GM10248 (cell line): ENCODE results near the gene SLC17A7.
A peak's percentile ranks its signal among the peaks of the same experiment; 100 is the strongest.

Experiments used
- CTCF ChIA-PET: fragments of 300-600 bp; sonication (Branson Sonifier 250); formaldehyde crosslinking; extraction: SDS; loops from one replicate; lab custom pipeline; 2021; ENCODE audit warnings: antibody characterized with exemption; lab: Yijun Ruan, JAX
- POLR2A ChIA-PET: fragments of 350-650 bp; sonication (Branson Sonifier 250); formaldehyde crosslinking; extraction: SDS; loops from one replicate; lab custom pipeline; 2020; ENCODE audit warnings: antibody characterized with exemption; lab: Yijun Ruan, JAX
- DNase-seq: peaks from one replicate; pipeline ENCODE4 v3.0.0; 2012; ENCODE audit errors: extremely low spot score
- TF ChIP-seq, protein P1 (sequence below): IDR thresholded peaks from 2 replicates; pipeline ENCODE4 v1.5.1; 2012; ENCODE audit warnings: mild to moderate bottlenecking, low read depth; ENCODE audit errors: extremely low read depth, missing control alignments, control extremely low read depth

SLC17A7 gene

DNA sequence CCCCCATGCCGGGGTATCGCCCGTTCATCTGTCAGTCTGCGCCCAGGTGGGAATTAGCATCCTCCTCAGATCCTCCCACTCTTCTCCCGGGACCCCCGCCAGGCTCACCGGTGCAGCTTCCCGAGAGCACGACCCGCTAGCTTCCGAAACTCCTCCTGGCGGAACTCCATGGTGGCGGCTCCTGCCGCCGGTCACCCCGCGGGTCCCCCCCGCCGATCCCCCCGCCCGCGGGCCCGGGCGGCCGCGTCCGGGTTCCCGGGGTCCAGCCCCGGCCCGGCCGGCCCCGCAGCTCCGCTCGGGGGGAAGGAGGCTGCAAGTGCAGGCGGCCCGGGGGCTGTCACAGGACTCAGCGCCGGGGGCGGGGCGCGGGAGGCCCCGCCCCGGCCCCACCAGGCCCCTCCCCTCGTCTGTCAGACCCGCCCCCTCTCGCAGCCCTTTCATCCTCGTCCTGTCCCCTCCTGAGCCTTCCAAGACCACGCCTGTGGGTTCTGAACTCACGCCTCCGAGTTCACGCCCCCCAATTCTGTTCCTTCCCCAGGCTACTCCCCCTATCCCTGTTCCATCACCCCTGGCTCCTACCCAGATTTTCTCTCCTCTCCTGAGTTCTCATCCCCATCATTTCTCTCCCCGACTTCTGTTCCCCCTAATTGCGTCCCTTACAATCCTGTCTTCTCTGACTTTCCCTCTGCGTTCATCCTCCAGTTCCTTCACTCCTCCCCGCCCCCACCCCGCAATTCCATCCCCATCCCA, at the start of gene SLC17A7:
TSS of gene SLC17A7 (minus strand) at position 318 of the 750 bp plus-strand sequence. CDS start at position 170, 148 bp downstream.
- TF ChIP-seq, protein P1, sequence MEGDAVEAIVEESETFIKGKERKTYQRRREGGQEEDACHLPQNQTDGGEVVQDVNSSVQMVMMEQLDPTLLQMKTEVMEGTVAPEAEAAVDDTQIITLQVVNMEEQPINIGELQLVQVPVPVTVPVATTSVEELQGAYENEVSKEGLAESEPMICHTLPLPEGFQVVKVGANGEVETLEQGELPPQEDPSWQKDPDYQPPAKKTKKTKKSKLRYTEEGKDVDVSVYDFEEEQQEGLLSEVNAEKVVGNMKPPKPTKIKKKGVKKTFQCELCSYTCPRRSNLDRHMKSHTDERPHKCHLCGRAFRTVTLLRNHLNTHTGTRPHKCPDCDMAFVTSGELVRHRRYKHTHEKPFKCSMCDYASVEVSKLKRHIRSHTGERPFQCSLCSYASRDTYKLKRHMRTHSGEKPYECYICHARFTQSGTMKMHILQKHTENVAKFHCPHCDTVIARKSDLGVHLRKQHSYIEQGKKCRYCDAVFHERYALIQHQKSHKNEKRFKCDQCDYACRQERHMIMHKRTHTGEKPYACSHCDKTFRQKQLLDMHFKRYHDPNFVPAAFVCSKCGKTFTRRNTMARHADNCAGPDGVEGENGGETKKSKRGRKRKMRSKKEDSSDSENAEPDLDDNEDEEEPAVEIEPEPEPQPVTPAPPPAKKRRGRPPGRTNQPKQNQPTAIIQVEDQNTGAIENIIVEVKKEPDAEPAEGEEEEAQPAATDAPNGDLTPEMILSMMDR = no peak
- peak; percentile 72 for DNase-seq
- POLR2A ChIA-PET = no interaction called here
- CTCF ChIA-PET = interaction anchor here (1.1 to 3.6 kb wide), 4 partner anchors 12 to 51 kb away, joined by 5 to 23 read pairs (median 6); partner anchors contain the start of gene ALDH16A1

DNA sequence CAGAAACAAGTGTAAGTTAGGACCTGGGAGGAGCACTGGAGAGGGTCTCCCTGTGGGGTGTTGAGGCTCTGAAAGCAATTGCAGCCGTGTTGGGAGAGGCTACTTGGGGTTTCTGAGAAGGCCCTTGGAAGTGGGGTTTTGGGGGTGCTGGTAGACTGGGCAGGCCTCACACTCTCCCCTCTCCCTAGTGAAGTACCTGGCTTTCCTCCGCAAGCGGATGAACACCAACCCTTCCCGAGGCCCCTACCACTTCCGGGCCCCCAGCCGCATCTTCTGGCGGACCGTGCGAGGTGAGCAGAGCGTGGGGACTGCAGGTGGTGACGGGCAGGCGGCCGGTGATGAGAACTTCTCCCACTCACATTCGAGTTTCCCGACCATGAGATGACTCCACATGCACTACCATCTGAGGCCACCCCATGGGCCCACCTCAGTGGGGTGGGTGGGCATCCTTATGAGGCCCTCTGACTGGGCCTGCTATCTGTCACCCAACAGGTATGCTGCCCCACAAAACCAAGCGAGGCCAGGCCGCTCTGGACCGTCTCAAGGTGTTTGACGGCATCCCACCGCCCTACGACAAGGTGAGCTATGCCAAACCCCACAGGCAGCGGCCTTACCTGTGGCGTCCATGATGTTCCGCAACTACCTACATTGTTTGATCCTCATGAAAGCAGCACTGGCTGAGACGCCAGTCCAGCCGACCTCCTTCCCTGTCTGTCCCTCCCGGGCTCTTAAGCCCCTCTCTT, 49.1 kb upstream of the SLC17A7 start:
- DNase-seq = no peak
- TF ChIP-seq, protein P1 = no peak
- ChIA-PET CTCF (no interaction called here), POLR2A (interaction anchor here (0.6 kb wide), 2 partner anchors 149 to 269 kb away, joined by 3 to 6 read pairs; partner anchors contain the start of gene RRAS)

DNA sequence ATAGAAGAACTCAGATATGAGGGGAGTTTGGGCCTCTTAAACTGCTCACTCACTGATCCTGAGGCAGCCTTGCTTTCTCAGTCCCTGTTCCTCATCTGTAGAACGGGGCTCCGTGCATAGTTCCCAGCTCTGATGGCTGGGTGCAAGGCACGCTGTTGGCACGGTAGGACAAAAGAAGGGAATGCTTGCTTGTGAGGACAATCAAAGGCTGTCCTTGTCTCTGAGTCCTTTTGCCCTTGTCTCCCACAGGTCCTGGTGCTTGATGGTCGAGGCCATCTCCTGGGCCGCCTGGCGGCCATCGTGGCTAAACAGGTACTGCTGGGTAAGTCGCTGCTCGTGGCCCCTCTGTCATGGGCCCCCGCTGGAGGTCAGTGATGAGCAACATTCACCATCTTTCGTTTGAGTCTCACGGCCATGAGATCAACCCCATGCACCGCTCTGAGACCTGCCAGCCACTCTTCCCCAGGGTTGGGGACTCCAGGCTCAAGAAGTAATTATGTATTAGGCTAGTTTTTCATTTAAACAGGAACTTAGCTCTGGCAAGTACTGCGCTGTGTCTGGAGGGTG, 48.4 kb upstream of the SLC17A7 start:
- TF ChIP-seq, protein P1 = peak; percentile 60
- ChIA-PET CTCF (interaction anchor here (0.9 to 2.1 kb wide), 3 partner anchors 13 to 19 kb away, joined by 5 to 7 read pairs (median 5); partner anchors contain the start of gene FLT3LG), POLR2A (interaction anchor here (1.5 kb wide), 1 partner anchor 187 kb away, joined by 6 read pairs; the partner anchor contains the start of gene PRMT1)
- no peak for DNase-seq

DNA sequence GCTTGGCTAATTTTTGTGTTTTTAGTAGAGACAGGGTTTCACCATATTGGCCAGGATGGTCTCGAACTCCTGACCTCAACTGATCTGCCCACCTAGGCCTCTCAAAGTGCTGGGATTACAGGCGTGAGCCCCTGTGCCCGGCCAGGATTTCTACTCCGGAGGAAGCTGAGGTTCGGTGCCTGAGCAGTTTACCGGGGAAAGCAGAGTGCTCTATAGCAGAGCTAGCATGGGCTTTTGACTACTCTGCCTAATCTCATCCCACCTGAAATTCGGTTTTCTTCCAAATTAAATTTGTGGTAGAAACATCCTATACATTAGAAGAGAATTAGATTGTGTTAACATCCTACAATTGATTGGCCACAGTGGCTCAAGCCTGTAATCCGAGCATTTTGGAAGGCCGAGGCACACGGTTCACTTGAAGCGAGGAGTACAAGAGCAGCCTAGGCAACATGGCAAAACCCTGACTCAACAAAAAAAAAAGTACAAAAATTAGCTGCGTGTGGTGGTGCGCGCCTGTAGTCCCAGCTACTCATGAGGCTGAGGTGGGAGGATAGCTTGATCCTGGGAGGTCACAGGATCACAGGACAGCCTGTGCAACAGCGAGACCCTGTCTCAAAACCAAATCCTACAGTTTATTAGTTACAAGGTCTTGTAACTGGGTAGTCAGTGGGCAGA, 47.7 kb upstream of the SLC17A7 start:
- DNase-seq = no peak
- TF ChIP-seq, protein P1 = no peak
- POLR2A ChIA-PET = interaction anchor here (1.5 to 1.9 kb wide), 2 partner anchors 10 to 187 kb away, joined by 6 to 16 read pairs; partner anchors contain the start of gene PRMT1
- CTCF ChIA-PET = interaction anchor here (0.6 to 2.1 kb wide), 4 partner anchors 13 to 85 kb away, joined by 3 to 7 read pairs (median 5); partner anchors contain the start of gene FLT3LG

DNA sequence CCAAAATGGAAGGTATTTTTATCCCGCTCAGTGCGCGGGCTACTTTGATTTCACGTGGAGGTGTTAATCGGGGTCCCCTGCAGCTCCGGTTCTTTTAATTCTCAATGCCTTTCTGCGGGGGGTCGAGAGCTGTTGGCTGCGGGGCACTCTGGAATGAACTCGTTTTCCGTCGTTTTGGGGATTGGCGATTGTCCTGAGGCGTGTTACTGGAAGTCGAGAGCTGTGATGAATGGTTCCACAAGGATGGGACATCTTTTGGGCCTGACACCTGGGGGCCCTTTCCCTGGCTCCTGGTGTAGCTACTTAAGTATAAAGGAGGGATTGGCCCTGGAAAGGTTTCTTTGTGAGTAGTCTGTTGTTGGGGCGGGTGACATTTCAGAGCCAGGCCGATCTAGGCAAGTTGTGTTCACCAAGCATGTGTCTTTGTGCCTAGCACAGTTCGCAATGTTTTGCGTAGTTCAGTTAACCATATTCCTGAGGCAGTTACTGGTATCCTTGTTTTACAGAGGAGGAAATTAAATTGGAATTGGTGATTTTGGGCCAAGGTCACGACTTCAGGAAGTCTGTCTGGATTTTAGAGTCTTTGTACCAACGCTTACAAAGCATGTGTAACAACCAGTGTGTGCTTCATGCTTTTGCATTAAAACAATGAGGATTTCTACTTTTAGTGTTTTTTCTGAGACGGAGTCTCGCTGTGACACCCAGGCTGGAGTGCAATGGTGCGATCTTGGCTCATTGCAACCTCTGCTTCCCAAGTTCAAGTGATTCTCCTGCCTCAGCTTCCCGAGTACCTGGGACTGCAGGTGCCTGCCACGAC, 46.9 kb upstream of the SLC17A7 start:
- ChIA-PET POLR2A (interaction anchor here (0.7 to 1.9 kb wide), 7 partner anchors 8 to 188 kb away, joined by 3 to 16 read pairs (median 5); partner anchors contain the start of genes PRMT1, RPS11 and RRAS), CTCF (interaction anchor here (1.3 to 2.1 kb wide), 2 partner anchors 12 to 15 kb away, joined by 5 to 7 read pairs; partner anchors contain the start of gene FLT3LG)
- DNase-seq = no peak

More for the DNA sequence above, 46.9 kb upstream of the SLC17A7 start:
- TF ChIP-seq, protein P1 = no peak
